GM19395 (cell line): Measurements from ENCODE around the gene ZNF652.
A peak's percentile ranks its signal among the peaks of the same experiment; 100 is the strongest.
"Not testable (repeated sequence)": the region's sequence is repeated elsewhere in the genome, so short reads cannot be mapped to it uniquely, and the experiment has no call there.

Experiments used
- ATAC-seq: cut with Tn5 transposase; IDR thresholded peaks from one replicate; pipeline ENCODE4 v1.9.1; 2021; ENCODE audit warnings: mild to moderate bottlenecking, moderate library complexity; ENCODE audit not compliant: unreplicated experiment

Gene ZNF652

GRCh38 chr17:49387498-49388289 lies 25.6 kb upstream of the ZNF652 start:
- no peak for ATAC-seq

- ATAC-seq, result no peak
Observed at GRCh38 chr17:49386373-49386772, 24.3 kb upstream of the ZNF652 start.

GRCh38 chr17:49384951-49385350 lies 22.9 kb upstream of the ZNF652 start:
- no peak for ATAC-seq

GRCh38 chr17:49383060-49383459 lies 21.0 kb upstream of the ZNF652 start:
- no peak for ATAC-seq

GRCh38 chr17:49382556-49382955 lies 20.5 kb upstream of the ZNF652 start:
- ATAC-seq, result no peak

GRCh38 chr17:49381793-49382192 lies 19.7 kb upstream of the ZNF652 start:
- no peak for ATAC-seq

GRCh38 chr17:49381033-49381432 lies 19.0 kb upstream of the ZNF652 start:
- ATAC-seq, result no peak

- no peak for ATAC-seq
Observed at GRCh38 chr17:49379926-49380325, 17.9 kb upstream of the ZNF652 start.

- ATAC-seq, result no peak
Observed at GRCh38 chr17:49378311-49378710, 16.3 kb upstream of the ZNF652 start.

- ATAC-seq, result no peak
Observed at GRCh38 chr17:49375544-49375943, 13.5 kb upstream of the ZNF652 start.

GRCh38 chr17:49373115-49373514 lies 11.1 kb upstream of the ZNF652 start:
- ATAC-seq, result no peak

- no peak for ATAC-seq
Observed at GRCh38 chr17:49372425-49372824, 10.4 kb upstream of the ZNF652 start.

- no peak for ATAC-seq
Observed at GRCh38 chr17:49370971-49371834, 9.2 kb upstream of the ZNF652 start.

GRCh38 chr17:49369760-49370159 lies 7.7 kb upstream of the ZNF652 start:
- ATAC-seq, result no peak

GRCh38 chr17:49369089-49369488 lies 7.0 kb upstream of the ZNF652 start:
- ATAC-seq, result no peak

- ATAC-seq, result no peak
Observed at GRCh38 chr17:49365667-49366066, 3.6 kb upstream of the ZNF652 start.

- ATAC-seq, result not testable (repeated sequence)
Observed at GRCh38 chr17:49365126-49365525, 3.1 kb upstream of the ZNF652 start.

GRCh38 chr17:49364119-49364518 lies 2.1 kb upstream of the ZNF652 start:
- no peak for ATAC-seq

- no peak for ATAC-seq
Observed at GRCh38 chr17:49363251-49363650, 1.2 kb upstream of the ZNF652 start.

GRCh38 chr17:49362723-49363117 lies 670 bp upstream of the ZNF652 start:
- ATAC-seq, result peak; percentile 5

- peak; percentile 20 for ATAC-seq
Observed at GRCh38 chr17:49361129-49361901, 735 bp downstream of the ZNF652 start.
